Activated B cell treated with CpG ODN at 0.5 μM for 24 hours (primary cell): ENCODE data around the gene CTSL. TPM values are rescaled to one million over a fixed set of nuclear protein-coding genes. Genes with fewer than 3 reads are reported as not detected.

ENCODE experiments used
- ATAC-seq: fragments of 200-7000 bp; cut with Tn5 transposase; one replicate; pipeline ENCODE4 v1.10.0; 2021; ENCODE audit warnings: low read depth, mild to moderate bottlenecking, moderate library complexity
- CTCF ChIA-PET: fragments of 350-600 bp; sonication (Branson Sonifier 250); formaldehyde crosslinking; loops from one replicate; lab custom pipeline; 2021; ENCODE audit warnings: antibody characterized with exemption; lab: Charles Lee
- POLR2A ChIA-PET: fragments of 350-600 bp; sonication (Branson Sonifier 250); formaldehyde crosslinking; loops from one replicate; lab custom pipeline; 2021; ENCODE audit warnings: antibody characterized with exemption; lab: Charles Lee
- DNase-seq: peaks from one replicate; pipeline ENCODE4 v3.0.0; 2022
- H3K27ac Mint-ChIP-seq: one replicate; pipeline ENCODE4 v1.8.0; 2020; ENCODE audit warnings: mixed read lengths
- H3K27me3 Mint-ChIP-seq: one replicate; pipeline ENCODE4 v1.8.0; 2021; ENCODE audit warnings: mixed read lengths
- H3K36me3 Mint-ChIP-seq: one replicate; pipeline ENCODE4 v1.8.0; 2021; ENCODE audit warnings: low read depth, mixed read lengths
- H3K4me1 Mint-ChIP-seq: one replicate; pipeline ENCODE4 v1.8.0; 2021; ENCODE audit warnings: mixed read lengths
- H3K4me3 Mint-ChIP-seq: one replicate; pipeline ENCODE4 v1.8.0; 2020; ENCODE audit warnings: mild to moderate bottlenecking, mixed read lengths
- H3K9me3 Mint-ChIP-seq: one replicate; pipeline ENCODE4 v1.8.0; 2020; ENCODE audit warnings: mixed read lengths
- CTCF ChIP-seq: fragments of 200-600 bp; IDR thresholded peaks from one replicate; pipeline ENCODE4 v1.8.0; 2022; ENCODE audit warnings: antibody characterized with exemption, mild to moderate bottlenecking
- intact Hi-C: fragments of 100-400 bp; cut with micrococcal nuclease; formaldehyde crosslinking; loops from one replicate; pipeline ENCODE4 v1.15.1; 2024
- total RNA-seq: library from RNA; stranded (reverse); gene quantifications from 2 replicates; pipeline ENCODE4 v1.2.3, GENCODE V29; 2022

Gene CTSL
- total RNA-seq, 1 donor from 2014 or later: 0.49 TPM

- no peak for TF ChIP-seq CTCF
- POLR2A ChIA-PET: no interaction called here
- no peaks in the 10 kb centered on the region for H3K4me1 Mint-ChIP-seq
- H3K27me3 Mint-ChIP-seq: no peaks in the 10 kb centered on the region
- CTCF ChIA-PET: no interaction called here
- intact Hi-C loops: no loop called here
- H3K27ac Mint-ChIP-seq: no peak overlapping the region
- DNase-seq (no peak), ATAC-seq (no peak)
- H3K4me3 Mint-ChIP-seq: no peak overlapping the region
- no peaks in the 10 kb centered on the region for H3K9me3 Mint-ChIP-seq
- H3K36me3 Mint-ChIP-seq: no peaks in the 10 kb centered on the region
Measured at GRCh38 chr9:87716141-87716540, 9.8 kb upstream of the CTSL start.

GRCh38 chr9:87717456-87717855, 8.5 kb upstream of the CTSL start:
- Mint-ChIP-seq H3K36me3 (no peaks in the 10 kb centered on the region), H3K9me3 (no peaks in the 10 kb centered on the region), H3K27me3 (peaks cover 6% of the 10 kb centered on the region), H3K27ac (no peak overlapping the region), H3K4me3 (no peak overlapping the region), H3K4me1 (no peaks in the 10 kb centered on the region)
- CTCF ChIA-PET: no interaction called here
- DNase-seq: no peak
- ATAC-seq: no peak
- TF ChIP-seq CTCF: no peak
- POLR2A ChIA-PET: no interaction called here
- intact Hi-C loops: no loop called here

GRCh38 chr9:87718231-87718630, 7.7 kb upstream of the CTSL start:
- TF ChIP-seq CTCF: no peak
- Mint-ChIP-seq H3K4me3 (no peak overlapping the region), H3K9me3 (no peaks in the 10 kb centered on the region), H3K4me1 (no peaks in the 10 kb centered on the region), H3K36me3 (no peaks in the 10 kb centered on the region), H3K27me3 (peaks cover 11% of the 10 kb centered on the region), H3K27ac (no peak overlapping the region)
- intact Hi-C loops: no loop called here
- ChIA-PET CTCF (no interaction called here), POLR2A (no interaction called here)
- no peak for DNase-seq
- no peak for ATAC-seq

- Mint-ChIP-seq H3K4me1 (no peaks in the 10 kb centered on the region), H3K4me3 (no peak overlapping the region), H3K27me3 (peaks cover 11% of the 10 kb centered on the region), H3K27ac (no peak overlapping the region), H3K36me3 (no peaks in the 10 kb centered on the region), H3K9me3 (no peaks in the 10 kb centered on the region)
- ChIA-PET CTCF (no interaction called here), POLR2A (no interaction called here)
- DNase-seq (no peak), ATAC-seq (no peak)
- intact Hi-C loops: no loop called here
- TF ChIP-seq CTCF: no peak
Measured at GRCh38 chr9:87718852-87719612, 6.9 kb upstream of the CTSL start.

- ChIA-PET CTCF (no interaction called here), POLR2A (no interaction called here)
- no peaks in the 10 kb centered on the region for H3K36me3 Mint-ChIP-seq
- no peak overlapping the region for H3K27ac Mint-ChIP-seq
- intact Hi-C loops: no loop called here
- peaks cover 17% of the 10 kb centered on the region for H3K27me3 Mint-ChIP-seq
- H3K4me1 Mint-ChIP-seq: no peaks in the 10 kb centered on the region
- DNase-seq (no peak), ATAC-seq (no peak)
- H3K4me3 Mint-ChIP-seq: no peak overlapping the region
- TF ChIP-seq CTCF: no peak
- no peaks in the 10 kb centered on the region for H3K9me3 Mint-ChIP-seq
Measured at GRCh38 chr9:87720173-87720572, 5.7 kb upstream of the CTSL start.
